OCI-LY3 (cell line): ENCODE data around the gene SPON1.

ENCODE experiments used
- H2AFZ ChIP-seq: fragments of 200-600, 300-600 bp; shearing (Covaris generic); 2 replicates; pipeline ENCODE4 v1.6.0; 2014; ENCODE audit warnings: antibody characterized with exemption, low read depth, low read length
- H3K27ac ChIP-seq: fragments of 200-600, 300-600 bp; sonication (generic); 2 replicates; pipeline ENCODE4 v1.5.1; 2014; ENCODE audit warnings: mild to moderate bottlenecking, low read length, moderate library complexity, mixed read lengths
- H3K27me3 ChIP-seq: fragments of 200-600, 300-600 bp; sonication (generic); 2 replicates; pipeline ENCODE4 v1.6.1; 2014; ENCODE audit warnings: low read depth, low read length, mixed read lengths
- H3K36me3 ChIP-seq: fragments of 200-600, 300-600 bp; sonication (generic); replicated peaks from 2 replicates; pipeline ENCODE3; 2014; ENCODE audit warnings: low read depth, low read length, mixed read lengths
- H3K4me1 ChIP-seq: fragments of 300-600, 200-600 bp; sonication (generic); 2 replicates; pipeline ENCODE4 v1.6.1; 2014; ENCODE audit warnings: low read length, mixed read lengths
- H3K4me2 ChIP-seq: fragments of 200-600, 300-600 bp; sonication (generic); 2 replicates; pipeline ENCODE4 v1.6.1; 2014; ENCODE audit warnings: low read length, mixed read lengths
- H3K4me3 ChIP-seq: fragments of 300-600, 200-600 bp; sonication (generic); 2 replicates; pipeline ENCODE4 v1.5.1; 2014; ENCODE audit warnings: antibody characterized with exemption, mild to moderate bottlenecking, low read length, moderate library complexity
- H3K79me2 ChIP-seq: fragments of 300-600, 200-600 bp; shearing (Covaris generic); 2 replicates; pipeline ENCODE4 v1.6.1; 2014; ENCODE audit warnings: mild to moderate bottlenecking, low read length, mixed read lengths
- H3K9ac ChIP-seq: fragments of 300-600, 200-600 bp; shearing (Covaris generic); 2 replicates; pipeline ENCODE4 v1.6.0; 2014; ENCODE audit warnings: mild to moderate bottlenecking, low read length, moderate library complexity
- H3K9me3 ChIP-seq: fragments of 200-600, 300-600 bp; shearing (Covaris generic); 2 replicates; pipeline ENCODE4 v1.6.1; 2014; ENCODE audit warnings: low read length, mixed read lengths; ENCODE audit not compliant: insufficient read depth
- H4K20me1 ChIP-seq: fragments of 200-600, 300-600 bp; sonication (generic); 2 replicates; pipeline ENCODE4 v1.6.1; 2016; ENCODE audit warnings: low read length, mixed read lengths; ENCODE audit not compliant: insufficient read depth
- CTCF ChIP-seq: fragments of 200-600, 300-600 bp; sonication (generic); IDR thresholded peaks from 2 replicates; pipeline ENCODE4 v1.5.1; 2014; ENCODE audit warnings: antibody characterized with exemption, low read length, low read depth
- EZH2phosphoT487 ChIP-seq: fragments of 200-600 bp; shearing (Covaris generic); IDR thresholded peaks from 2 replicates; pipeline ENCODE4 v1.6.1; 2018; ENCODE audit warnings: antibody characterized with exemption, mixed run types, low read depth

The SPON1 gene

DNA sequence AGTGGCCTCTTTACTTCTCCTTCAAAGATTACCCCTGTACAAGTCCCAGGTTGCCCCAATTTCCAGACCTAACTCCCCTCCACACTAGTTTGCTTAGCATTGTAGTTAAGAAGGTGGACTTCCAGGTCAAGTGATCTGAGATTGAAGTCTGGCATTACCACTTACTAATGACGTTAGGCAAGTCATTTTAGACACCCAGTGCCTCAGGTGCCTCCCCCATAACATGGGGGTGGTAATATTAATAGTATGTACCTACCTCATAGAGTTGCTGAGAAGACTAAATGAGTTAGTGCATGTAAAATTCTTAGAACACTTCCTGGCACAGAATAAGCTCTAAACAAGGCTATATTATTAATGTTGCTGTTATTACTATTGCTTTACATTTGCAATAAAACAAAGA, 93.4 kb downstream of the SPON1 start:
- no peak overlapping the region for H3K27ac ChIP-seq
- no peak overlapping the region for H3K4me3 ChIP-seq
- H4K20me1 ChIP-seq, result no peaks in the 10 kb centered on the region
- H3K36me3 ChIP-seq, result no peaks in the 10 kb centered on the region
- H3K4me2 ChIP-seq, result no peak overlapping the region
- no peak overlapping the region for H2AFZ ChIP-seq
- H3K27me3 ChIP-seq, result peaks cover 14% of the 10 kb centered on the region
- no peak for TF ChIP-seq CTCF
- no peaks in the 10 kb centered on the region for H3K79me2 ChIP-seq
- H3K9me3 ChIP-seq, result no peaks in the 10 kb centered on the region
- H3K4me1 ChIP-seq, result no peaks in the 10 kb centered on the region
- H3K9ac ChIP-seq, result no peak overlapping the region

DNA sequence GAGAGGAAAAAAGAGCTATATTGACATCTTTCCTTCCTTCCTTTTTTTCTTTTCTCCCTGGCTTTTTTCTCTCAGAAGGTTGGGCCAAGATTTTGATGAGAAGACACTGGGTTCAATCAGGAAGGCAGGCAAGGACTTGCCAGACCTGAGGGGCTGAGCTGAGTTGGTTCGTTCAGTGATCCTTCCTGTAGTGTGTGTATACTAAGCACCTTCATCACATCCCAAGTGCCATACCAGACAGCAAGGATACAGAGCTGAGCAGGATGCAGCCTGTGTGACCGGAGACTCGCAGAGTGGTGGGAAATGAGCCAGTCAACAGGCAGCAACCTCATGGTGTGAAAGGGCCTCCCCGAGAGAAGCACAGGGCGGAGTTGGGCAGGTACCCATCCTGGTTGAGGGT, 95.5 kb downstream of the SPON1 start:
- TF ChIP-seq CTCF, result no peak
- TF ChIP-seq EZH2phosphoT487, result no peak
- H3K27ac ChIP-seq, result no peak overlapping the region
- H3K4me1 ChIP-seq, result no peaks in the 10 kb centered on the region
- H3K4me3 ChIP-seq, result no peak overlapping the region
- H2AFZ ChIP-seq, result no peak overlapping the region
- no peaks in the 10 kb centered on the region for H3K9me3 ChIP-seq
- H3K9ac ChIP-seq, result no peak overlapping the region
- no peak overlapping the region for H3K4me2 ChIP-seq
- H3K36me3 ChIP-seq, result no peaks in the 10 kb centered on the region
- H4K20me1 ChIP-seq, result no peaks in the 10 kb centered on the region
- no peaks in the 10 kb centered on the region for H3K79me2 ChIP-seq
- H3K27me3 ChIP-seq, result peaks cover 9% of the 10 kb centered on the region

GRCh38 chr11:14059491-14059890, 97.0 kb downstream of the SPON1 start:
- Histone ChIP-seq H3K27me3 (peaks cover 11% of the 10 kb centered on the region; the same call in 1 of the 2 replicates), H3K79me2 (no peaks in the 10 kb centered on the region), H4K20me1 (no peaks in the 10 kb centered on the region), H3K9me3 (no peaks in the 10 kb centered on the region), H3K4me2 (no peak overlapping the region), H3K36me3 (no peaks in the 10 kb centered on the region), H3K4me1 (no peaks in the 10 kb centered on the region), H3K4me3 (no peak overlapping the region), H2AFZ (no peak overlapping the region), H3K27ac (no peak overlapping the region), H3K9ac (no peak overlapping the region)
- TF ChIP-seq EZH2phosphoT487 (no peak), CTCF (no peak)

GRCh38 chr11:14061721-14062120, 99.2 kb downstream of the SPON1 start:
- Histone ChIP-seq H2AFZ (no peak overlapping the region), H3K4me1 (no peaks in the 10 kb centered on the region), H3K27me3 (peaks cover 11% of the 10 kb centered on the region; the same call in 1 of the 2 replicates), H4K20me1 (no peaks in the 10 kb centered on the region), H3K4me3 (no peak overlapping the region), H3K9ac (no peak overlapping the region), H3K4me2 (no peak overlapping the region), H3K36me3 (no peaks in the 10 kb centered on the region), H3K27ac (no peak overlapping the region), H3K79me2 (no peaks in the 10 kb centered on the region), H3K9me3 (no peaks in the 10 kb centered on the region)
- TF ChIP-seq CTCF, result no peak
- TF ChIP-seq EZH2phosphoT487, result no peak
